GM12878 (cell line): Measurements from ENCODE around the gene APLP1. TPM values are rescaled to one million over a fixed set of nuclear protein-coding genes. Genes with fewer than 3 reads are reported as not detected.

Experiments
- ATAC-seq: fragments of 200-7000 bp; cut with Tn5 transposase; 3 replicates; pipeline ENCODE4 v1.9.1; 2020; ENCODE audit warnings: mild to moderate bottlenecking, moderate library complexity
- BruUV-seq: library from RNA; stranded (reverse); fragments of 400-500 nt; replicated peaks from 2 replicates; lab custom pipeline; 2021; lab: Mats Ljungman, UMichigan
- CTCF ChIA-PET: fragments of 300-600 bp; sonication (Branson Sonifier 250); formaldehyde crosslinking; extraction: SDS; loops from one replicate; lab custom pipeline; 2021; ENCODE audit warnings: inconsistent platforms; lab: Yijun Ruan, JAX
- POLR2A ChIA-PET: fragments of 350-600 bp; formaldehyde crosslinking; extraction: SDS; loops from one replicate; lab custom pipeline; 2021; ENCODE audit warnings: inconsistent platforms; lab: Charles Lee
- RAD21 ChIA-PET: fragments of 300-600 bp; sonication (Branson Sonifier 250); formaldehyde crosslinking; loops from one replicate; lab custom pipeline; 2023; ENCODE audit warnings: antibody characterized with exemption; ENCODE audit not compliant: unreplicated experiment; lab: Charles Lee
- SMC1A ChIA-PET: fragments of 300-600 bp; sonication (Branson Sonifier 250); formaldehyde crosslinking; loops from one replicate; lab custom pipeline; 2023; ENCODE audit not compliant: unreplicated experiment, uncharacterized antibody; lab: Charles Lee
- DNase-seq: peaks from one replicate; pipeline ENCODE4 v3.0.0-alpha.2; 2011; ENCODE audit warnings: low read depth, low spot score
- FAIRE-seq: peaks from 3 replicates; lab custom pipeline; 2011; peaks lifted over from hg19 to GRCh38; lab: Jason Lieb, UNC
- H2AFZ ChIP-seq: 2 replicates; pipeline ENCODE4 v1.6.0; 2011; ENCODE audit warnings: low read depth, low read length, control low read depth; ENCODE audit not compliant: control insufficient read depth
- H3K27ac ChIP-seq: 2 replicates; pipeline ENCODE4 v1.5.1; 2011; ENCODE audit warnings: control low read depth; ENCODE audit not compliant: control insufficient read depth, insufficient read depth
- H3K27me3 ChIP-seq, 2 experiments: replicated peaks in 1 of 2; 2 replicates each; pipeline versions ENCODE4 v1.6.0 to v1.6.1; 2011; ENCODE audit warnings: low read length in 1 of 2; ENCODE audit not compliant: control insufficient read depth in 2 of 2, insufficient read depth in 2 of 2
- H3K36me3 ChIP-seq, 2 experiments: 2 replicates each; pipeline ENCODE4 v1.5.1; 2011; ENCODE audit warnings: low read length in 1 of 2; ENCODE audit not compliant: control insufficient read depth in 2 of 2, insufficient read depth in 2 of 2
- H3K4me1 ChIP-seq: 2 replicates; pipeline ENCODE4 v1.6.1; 2011; ENCODE audit warnings: mild to moderate bottlenecking, low read length, moderate library complexity, mixed read lengths; ENCODE audit not compliant: control insufficient read depth, insufficient read depth
- H3K4me2 ChIP-seq: 2 replicates; pipeline ENCODE4 v1.6.0; 2011; ENCODE audit warnings: control low read depth; ENCODE audit not compliant: control insufficient read depth, insufficient read depth
- H3K4me3 ChIP-seq: fragments of 200-600 bp; sonication (generic); 2 replicates; pipeline ENCODE4 v1.5.1; 2016
- H3K79me2 ChIP-seq: 2 replicates; pipeline ENCODE4 v1.6.0; 2011; ENCODE audit warnings: low read length; ENCODE audit not compliant: control insufficient read depth, insufficient read depth
- H3K9ac ChIP-seq: 2 replicates; pipeline ENCODE4 v1.8.0; 2011; ENCODE audit warnings: low read length, control low read depth, mixed read lengths; ENCODE audit not compliant: control insufficient read depth, insufficient read depth
- H3K9me3 ChIP-seq: replicated peaks from 3 replicates; pipeline ENCODE4 v1.5.1; 2011; ENCODE audit warnings: mild to moderate bottlenecking, low read length; ENCODE audit not compliant: control insufficient read depth, insufficient read depth
- H4K20me1 ChIP-seq: 2 replicates; pipeline ENCODE4 v1.6.0; 2011; ENCODE audit not compliant: control insufficient read depth, insufficient read depth
- ATF7 ChIP-seq: fragments of 450-650 bp; IDR thresholded peaks from 2 replicates; pipeline ENCODE4 v1.6.1; 2016; ENCODE audit warnings: low read depth, mild to moderate bottlenecking
- CHD1 ChIP-seq: IDR thresholded peaks from 2 replicates; pipeline ENCODE4 v1.6.1; 2012; ENCODE audit warnings: low read depth, low read length, improper control_type of control experiment
- EZH2 ChIP-seq: IDR thresholded peaks from 2 replicates; pipeline ENCODE4 v1.6.1; 2012; ENCODE audit warnings: low read depth, mild to moderate bottlenecking, control low read depth, inconsistent platforms, low read length, borderline replicate concordance; ENCODE audit not compliant: control insufficient read depth
- HDGF ChIP-seq: fragments of 450-650 bp; IDR thresholded peaks from 2 replicates; pipeline ENCODE4 v1.6.1; 2016; ENCODE audit warnings: antibody characterized with exemption
- LARP7 ChIP-seq: fragments of 450-650 bp; IDR thresholded peaks from 2 replicates; pipeline ENCODE4 v1.6.1; 2017; ENCODE audit warnings: mild to moderate bottlenecking
- NFYB ChIP-seq: IDR thresholded peaks from 2 replicates; pipeline ENCODE4 v1.6.1; 2011; ENCODE audit warnings: low read depth, mild to moderate bottlenecking, low read length, improper control_type of control experiment, moderate library complexity; ENCODE audit not compliant: insufficient read depth
- PRDM15 ChIP-seq: fragments of 450-650 bp; formaldehyde crosslinking; IDR thresholded peaks from 2 replicates; pipeline ENCODE4 v1.4.0; 2020; ENCODE audit warnings: mild to moderate bottlenecking, moderate library complexity
- RAD51 ChIP-seq: fragments of 450-650 bp; IDR thresholded peaks from 2 replicates; pipeline ENCODE4 v1.6.1; 2016; ENCODE audit warnings: moderate library complexity, mild to moderate bottlenecking, inconsistent platforms
- RB1 ChIP-seq: fragments of 450-650 bp; formaldehyde crosslinking; IDR thresholded peaks from 2 replicates; pipeline ENCODE4 v1.6.1; 2017; ENCODE audit warnings: mild to moderate bottlenecking, borderline replicate concordance
- STAT1 ChIP-seq: fragments of 450-650 bp; conservative IDR thresholded peaks from 2 replicates; pipeline ENCODE4 v1.6.1; 2014; ENCODE audit warnings: antibody characterized with exemption, mild to moderate bottlenecking
- USF1 ChIP-seq: IDR thresholded peaks from 2 replicates; pipeline ENCODE4 v1.6.1; 2011; ENCODE audit warnings: borderline replicate concordance, low read depth, mild to moderate bottlenecking, moderate library complexity, mixed read lengths, low read length; ENCODE audit not compliant: insufficient read depth; ENCODE audit errors: extremely low read length
- ZNF384 ChIP-seq: IDR thresholded peaks from 2 replicates; pipeline ENCODE4 v1.6.1; 2012; ENCODE audit warnings: low read depth, mild to moderate bottlenecking, low read length, improper control_type of control experiment, borderline replicate concordance
- WGBS: methylation state at CpG from one replicate; pipeline ENCODE4 v1.1.6; 2016; ENCODE audit warnings: low lambda C conversion rate; ENCODE audit not compliant: insufficient replicate concordance, insufficient coverage; ENCODE audit errors: missing lambda C conversion rate; 5-methylcytosine and 5-hydroxymethylcytosine counted together
- in situ Hi-C: fragments of 300-500 bp; cut with MboI; formaldehyde crosslinking; loops from 9 replicates; pipeline ENCODE4 v1.14.3; 2018; ENCODE audit warnings: mixed read lengths
- intact Hi-C: fragments of 100-400 bp; cut with micrococcal nuclease; formaldehyde crosslinking; loops from one replicate; pipeline ENCODE4 v1.14.2; 2022; ENCODE audit not compliant: unreplicated experiment
- polyA plus RNA-seq, 11 experiments: library from polyadenylated mRNA; depleted of rRNA in 4 of 11; unstranded in 6 of 11; stranded (reverse) in 5 of 11; fragments of >200 nt; fragmentation: Nextera tagmentation in 4 of 11; fragmentation: Illumina TruSeq in 1 of 11; extraction: Ambion mirVana in 4 of 11; extraction: Trizol in 1 of 11; gene quantifications; 1 replicate in 1 of 11; 2 replicates in 10 of 11; pipeline versions ENCODE4 v1.2.1 to v1.2.3, GENCODE V29; 2011 to 2016; ENCODE audit warnings: inconsistent platforms in 2 of 11, missing spikeins in 2 of 11, low read depth in 1 of 11
- total RNA-seq, 4 experiments: library from RNA; depleted of rRNA in 3 of 4; stranded (reverse); fragments of >200 nt in 3 of 4; fragmentation: Illumina TruSeq in 1 of 4; extraction: Trizol in 1 of 4; gene quantifications; 2 replicates each; pipeline versions ENCODE4 v1.2.1 to v1.2.3, GENCODE V29; 2013 to 2021
- TF ChIP-seq, protein P1 (sequence below): IDR thresholded peaks from 2 replicates; pipeline ENCODE4 v1.6.1; 2011; ENCODE audit warnings: low read depth, low read length, improper control_type of control experiment, borderline replicate concordance
- TF ChIP-seq, protein P2 (sequence below): IDR thresholded peaks from 2 replicates; pipeline ENCODE4 v1.6.1; 2012; ENCODE audit warnings: improper control_type of control experiment, low read depth, low read length; ENCODE audit not compliant: insufficient replicate concordance

APLP1 gene
- total and polyA plus RNA-seq, 10 of the 15 experiments (the other 5 are each of a cell fraction or from before 2014, with no cell fraction given): 0.07 to 2.2 (median 0.91) TPM; not detected in 1

GRCh38 chr19:35830986-35831385 is 37.4 kb upstream of the APLP1 start:
- H3K9ac ChIP-seq: no peak overlapping the region
- DNase-seq (no peak), ATAC-seq (no peak), FAIRE-seq (no peak)
- CTCF ChIA-PET: interaction anchor here (0.8 kb wide), 1 partner anchor 14 kb away, joined by 3 read pairs; no protein-coding TSS in a partner anchor
- no peak overlapping the region for H3K27ac ChIP-seq
- BruUV-seq: no TSS peak
- intact Hi-C loops: no loop called here
- no peak overlapping the region for H3K4me3 ChIP-seq
- POLR2A ChIA-PET: no interaction called here
- no peak overlapping the region for H3K4me2 ChIP-seq
- SMC1A ChIA-PET: no interaction called here
- no peaks in the 10 kb centered on the region; a peak in 2 of 4 replicates for H3K27me3 ChIP-seq
- 41% methylated on average over 18 of the region's 18 CpGs for WGBS
- RAD21 ChIA-PET: no interaction called here
- no peaks in the 10 kb centered on the region for H3K79me2 ChIP-seq
- no peak overlapping the region for H2AFZ ChIP-seq
- H3K36me3 ChIP-seq: no peaks in the 10 kb centered on the region
- in situ Hi-C loops: no loop called here
- H4K20me1 ChIP-seq: no peaks in the 10 kb centered on the region; the same call in 1 of the 2 replicates
- H3K9me3 ChIP-seq: no peaks in the 10 kb centered on the region
- no peaks in the 10 kb centered on the region for H3K4me1 ChIP-seq
- TF ChIP-seq EZH2 (no peak), RAD51 (no peak), HDGF (no peak), ZNF384 (no peak), NFYB (no peak), STAT1 (no peak), PRDM15 (CRISPR knock-in tag) (no peak), LARP7 (no peak), ATF7 (no peak), RB1 (no peak), USF1 (no peak), CHD1 (no peak)
- TF ChIP-seq, protein P1, sequence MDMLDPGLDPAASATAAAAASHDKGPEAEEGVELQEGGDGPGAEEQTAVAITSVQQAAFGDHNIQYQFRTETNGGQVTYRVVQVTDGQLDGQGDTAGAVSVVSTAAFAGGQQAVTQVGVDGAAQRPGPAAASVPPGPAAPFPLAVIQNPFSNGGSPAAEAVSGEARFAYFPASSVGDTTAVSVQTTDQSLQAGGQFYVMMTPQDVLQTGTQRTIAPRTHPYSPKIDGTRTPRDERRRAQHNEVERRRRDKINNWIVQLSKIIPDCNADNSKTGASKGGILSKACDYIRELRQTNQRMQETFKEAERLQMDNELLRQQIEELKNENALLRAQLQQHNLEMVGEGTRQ: no peak
- TF ChIP-seq, protein P2, sequence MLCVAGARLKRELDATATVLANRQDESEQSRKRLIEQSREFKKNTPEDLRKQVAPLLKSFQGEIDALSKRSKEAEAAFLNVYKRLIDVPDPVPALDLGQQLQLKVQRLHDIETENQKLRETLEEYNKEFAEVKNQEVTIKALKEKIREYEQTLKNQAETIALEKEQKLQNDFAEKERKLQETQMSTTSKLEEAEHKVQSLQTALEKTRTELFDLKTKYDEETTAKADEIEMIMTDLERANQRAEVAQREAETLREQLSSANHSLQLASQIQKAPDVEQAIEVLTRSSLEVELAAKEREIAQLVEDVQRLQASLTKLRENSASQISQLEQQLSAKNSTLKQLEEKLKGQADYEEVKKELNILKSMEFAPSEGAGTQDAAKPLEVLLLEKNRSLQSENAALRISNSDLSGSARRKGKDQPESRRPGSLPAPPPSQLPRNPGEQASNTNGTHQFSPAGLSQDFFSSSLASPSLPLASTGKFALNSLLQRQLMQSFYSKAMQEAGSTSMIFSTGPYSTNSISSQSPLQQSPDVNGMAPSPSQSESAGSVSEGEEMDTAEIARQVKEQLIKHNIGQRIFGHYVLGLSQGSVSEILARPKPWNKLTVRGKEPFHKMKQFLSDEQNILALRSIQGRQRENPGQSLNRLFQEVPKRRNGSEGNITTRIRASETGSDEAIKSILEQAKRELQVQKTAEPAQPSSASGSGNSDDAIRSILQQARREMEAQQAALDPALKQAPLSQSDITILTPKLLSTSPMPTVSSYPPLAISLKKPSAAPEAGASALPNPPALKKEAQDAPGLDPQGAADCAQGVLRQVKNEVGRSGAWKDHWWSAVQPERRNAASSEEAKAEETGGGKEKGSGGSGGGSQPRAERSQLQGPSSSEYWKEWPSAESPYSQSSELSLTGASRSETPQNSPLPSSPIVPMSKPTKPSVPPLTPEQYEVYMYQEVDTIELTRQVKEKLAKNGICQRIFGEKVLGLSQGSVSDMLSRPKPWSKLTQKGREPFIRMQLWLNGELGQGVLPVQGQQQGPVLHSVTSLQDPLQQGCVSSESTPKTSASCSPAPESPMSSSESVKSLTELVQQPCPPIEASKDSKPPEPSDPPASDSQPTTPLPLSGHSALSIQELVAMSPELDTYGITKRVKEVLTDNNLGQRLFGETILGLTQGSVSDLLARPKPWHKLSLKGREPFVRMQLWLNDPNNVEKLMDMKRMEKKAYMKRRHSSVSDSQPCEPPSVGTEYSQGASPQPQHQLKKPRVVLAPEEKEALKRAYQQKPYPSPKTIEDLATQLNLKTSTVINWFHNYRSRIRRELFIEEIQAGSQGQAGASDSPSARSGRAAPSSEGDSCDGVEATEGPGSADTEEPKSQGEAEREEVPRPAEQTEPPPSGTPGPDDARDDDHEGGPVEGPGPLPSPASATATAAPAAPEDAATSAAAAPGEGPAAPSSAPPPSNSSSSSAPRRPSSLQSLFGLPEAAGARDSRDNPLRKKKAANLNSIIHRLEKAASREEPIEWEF: no peak
